Erythroblast (primary cell): ENCODE results near the gene OSBPL10.

ENCODE experiments used
- GATA1 ChIP-seq: IDR thresholded peaks from 2 replicates; pipeline ENCODE4 v1.6.1; 2011; ENCODE audit warnings: low read depth, mild to moderate bottlenecking, control low read depth, low read length, moderate library complexity
- POLR2A ChIP-seq: IDR thresholded peaks from 2 replicates; pipeline ENCODE4 v1.6.1; 2011; ENCODE audit warnings: mild to moderate bottlenecking, low read length

DNA sequence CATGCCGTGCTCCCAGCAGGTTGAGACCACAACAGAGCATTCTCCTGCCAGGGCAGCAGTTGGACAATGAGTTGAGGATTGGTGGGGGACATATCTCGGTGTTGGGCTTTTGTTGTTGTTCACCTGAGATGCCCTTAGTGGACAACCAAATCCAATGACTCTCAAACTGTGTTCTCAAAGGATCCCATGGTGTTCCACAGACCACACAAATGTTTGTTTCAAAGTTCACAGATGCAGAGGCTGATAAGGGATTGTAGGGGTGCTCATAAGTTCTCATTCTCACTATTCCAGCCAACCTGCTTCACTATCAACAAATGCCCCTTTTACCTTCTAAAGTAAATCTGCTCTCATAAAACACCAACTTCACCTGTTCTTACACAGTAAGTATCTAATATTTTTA, 159.9 kb downstream of the OSBPL10 start:
- TF ChIP-seq GATA1: no peak
- TF ChIP-seq POLR2A: no peak
